Progenitor cell of endocrine pancreas (in vitro differentiated cells): ENCODE results near the gene MRGPRD. TPM values are rescaled to one million over a fixed set of nuclear protein-coding genes. Genes with fewer than 3 reads are reported as not detected.

ENCODE experiments used
- DNase-seq: peaks from one replicate; pipeline ENCODE4 v3.0.0; 2021; ENCODE audit warnings: low spot score; ENCODE audit not compliant: unreplicated experiment
- H3K27ac Mint-ChIP-seq: 2 replicates; pipeline ENCODE4 v1.8.0; 2021; ENCODE audit warnings: mild to moderate bottlenecking, moderate library complexity, mixed read lengths
- H3K27me3 Mint-ChIP-seq: 2 replicates; pipeline ENCODE4 v1.8.0; 2021; ENCODE audit warnings: mixed read lengths
- H3K36me3 Mint-ChIP-seq: 2 replicates; pipeline ENCODE4 v1.8.0; 2022; ENCODE audit warnings: mixed read lengths; ENCODE audit not compliant: insufficient read depth
- H3K4me1 Mint-ChIP-seq: 2 replicates; pipeline ENCODE4 v1.8.0; 2021; ENCODE audit warnings: low read depth, mixed read lengths
- H3K4me3 Mint-ChIP-seq: 2 replicates; pipeline ENCODE4 v1.8.0; 2021; ENCODE audit warnings: low read depth, mild to moderate bottlenecking, moderate library complexity, mixed read lengths
- H3K9me3 Mint-ChIP-seq: 2 replicates; pipeline ENCODE4 v1.8.0; 2021; ENCODE audit warnings: low read depth, mixed read lengths
- total RNA-seq: library from RNA; stranded (reverse); gene quantifications from 2 replicates; pipeline ENCODE4 v1.2.1, GENCODE V29; 2021
- TF ChIP-seq, protein P1 (sequence below): fragments of 200-600 bp; sonication (generic); IDR thresholded peaks from one replicate; pipeline ENCODE4 v1.5.0; 2021; ENCODE audit warnings: antibody characterized with exemption, mild to moderate bottlenecking; ENCODE audit not compliant: unreplicated experiment

Gene MRGPRD
- total RNA-seq, 1 donor from 2014 or later = not detected

DNA sequence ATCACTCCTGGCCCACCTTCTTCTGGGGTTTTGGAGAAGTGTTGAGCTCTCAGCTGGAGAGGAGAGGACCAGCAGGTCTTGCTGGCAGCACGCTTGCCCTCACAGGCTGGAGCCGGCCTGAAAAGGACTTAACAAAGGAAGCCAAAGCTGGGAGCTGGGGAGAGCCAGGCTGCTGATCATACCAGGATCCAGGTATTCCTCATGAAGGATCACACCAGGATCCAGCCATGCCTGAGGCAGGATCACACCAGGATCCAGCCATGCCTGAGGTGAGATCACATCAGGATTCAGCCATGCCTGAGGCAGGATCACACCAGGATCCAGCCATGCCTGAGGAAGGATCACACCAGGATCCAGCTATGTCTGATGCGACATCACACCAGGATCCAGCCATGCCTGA is 17.0 kb downstream of the MRGPRD start:
- Mint-ChIP-seq H3K9me3 (no peaks in the 10 kb centered on the region), H3K4me3 (no peak overlapping the region), H3K4me1 (no peaks in the 10 kb centered on the region), H3K36me3 (no peaks in the 10 kb centered on the region), H3K27ac (no peak overlapping the region), H3K27me3 (peaks cover 7% of the 10 kb centered on the region)
- TF ChIP-seq, protein P1, sequence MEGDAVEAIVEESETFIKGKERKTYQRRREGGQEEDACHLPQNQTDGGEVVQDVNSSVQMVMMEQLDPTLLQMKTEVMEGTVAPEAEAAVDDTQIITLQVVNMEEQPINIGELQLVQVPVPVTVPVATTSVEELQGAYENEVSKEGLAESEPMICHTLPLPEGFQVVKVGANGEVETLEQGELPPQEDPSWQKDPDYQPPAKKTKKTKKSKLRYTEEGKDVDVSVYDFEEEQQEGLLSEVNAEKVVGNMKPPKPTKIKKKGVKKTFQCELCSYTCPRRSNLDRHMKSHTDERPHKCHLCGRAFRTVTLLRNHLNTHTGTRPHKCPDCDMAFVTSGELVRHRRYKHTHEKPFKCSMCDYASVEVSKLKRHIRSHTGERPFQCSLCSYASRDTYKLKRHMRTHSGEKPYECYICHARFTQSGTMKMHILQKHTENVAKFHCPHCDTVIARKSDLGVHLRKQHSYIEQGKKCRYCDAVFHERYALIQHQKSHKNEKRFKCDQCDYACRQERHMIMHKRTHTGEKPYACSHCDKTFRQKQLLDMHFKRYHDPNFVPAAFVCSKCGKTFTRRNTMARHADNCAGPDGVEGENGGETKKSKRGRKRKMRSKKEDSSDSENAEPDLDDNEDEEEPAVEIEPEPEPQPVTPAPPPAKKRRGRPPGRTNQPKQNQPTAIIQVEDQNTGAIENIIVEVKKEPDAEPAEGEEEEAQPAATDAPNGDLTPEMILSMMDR = no peak
- DNase-seq = no peak

DNA sequence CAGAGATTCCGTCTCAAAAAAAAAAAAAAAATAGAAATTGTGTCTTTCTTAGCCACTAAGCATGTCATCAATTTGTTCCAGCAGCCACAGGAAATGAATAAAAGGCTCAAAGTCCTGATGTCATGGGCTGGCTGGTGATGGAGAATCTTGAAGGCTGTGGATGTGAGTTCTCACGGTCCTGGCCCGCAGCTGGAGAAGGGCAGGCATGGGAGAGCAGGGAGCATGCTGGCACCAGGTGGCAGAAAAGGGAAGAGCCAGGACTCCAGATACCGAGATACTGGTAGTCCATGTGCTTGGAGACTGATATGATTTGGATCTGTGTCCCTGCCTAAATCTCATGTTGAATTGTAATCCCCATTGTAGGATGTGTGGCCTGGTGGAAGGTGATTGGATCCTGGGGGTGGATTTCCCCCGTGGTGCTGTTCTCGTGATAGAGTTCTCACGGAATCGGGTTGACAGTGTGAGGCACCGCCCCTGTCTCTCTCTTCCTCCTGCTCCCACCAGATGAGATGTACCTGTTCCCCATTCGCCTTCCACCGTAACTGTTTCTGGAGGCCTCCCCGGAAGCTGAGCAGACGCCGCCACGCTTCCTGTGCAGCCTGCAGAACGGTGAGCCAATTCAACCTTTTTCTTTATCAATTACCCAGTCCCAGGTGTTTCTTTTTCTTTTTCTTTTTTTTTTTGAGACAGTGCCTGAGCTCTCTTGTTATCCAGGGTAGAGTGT is 18.1 kb downstream of the MRGPRD start:
- H3K27ac Mint-ChIP-seq = no peak overlapping the region
- no peak for DNase-seq
- no peaks in the 10 kb centered on the region for H3K4me1 Mint-ChIP-seq
- peaks cover 3% of the 10 kb centered on the region for H3K27me3 Mint-ChIP-seq
- H3K9me3 Mint-ChIP-seq = no peaks in the 10 kb centered on the region
- H3K4me3 Mint-ChIP-seq = no peak overlapping the region
- no peaks in the 10 kb centered on the region for H3K36me3 Mint-ChIP-seq
- TF ChIP-seq, protein P1 = no peak

DNA sequence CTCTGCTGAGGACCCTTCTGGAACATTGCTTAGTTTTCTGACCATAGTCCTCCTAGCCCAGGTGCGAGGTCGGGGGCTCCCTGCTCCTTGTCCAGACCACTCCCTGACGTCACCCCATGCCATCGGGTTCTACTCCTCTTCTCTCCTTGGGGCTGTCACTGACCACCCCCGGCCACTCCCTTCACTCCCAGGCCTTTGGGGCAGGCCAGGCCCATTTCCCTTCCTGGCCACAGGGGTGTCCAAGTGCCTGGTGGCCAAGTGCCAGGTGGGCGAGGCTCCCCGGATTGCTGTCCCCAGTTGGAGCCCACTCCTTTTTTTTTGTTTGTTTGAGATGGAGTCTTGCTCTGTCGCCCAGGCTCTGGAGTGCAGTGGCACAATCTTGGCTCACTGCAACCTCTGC is 19.5 kb downstream of the MRGPRD start:
- no peak overlapping the region for H3K4me3 Mint-ChIP-seq
- peaks cover 5% of the 10 kb centered on the region for H3K27me3 Mint-ChIP-seq
- no peak overlapping the region for H3K27ac Mint-ChIP-seq
- no peaks in the 10 kb centered on the region for H3K4me1 Mint-ChIP-seq
- TF ChIP-seq, protein P1 = no peak
- no peaks in the 10 kb centered on the region for H3K36me3 Mint-ChIP-seq
- H3K9me3 Mint-ChIP-seq = no peaks in the 10 kb centered on the region
- DNase-seq = no peak

DNA sequence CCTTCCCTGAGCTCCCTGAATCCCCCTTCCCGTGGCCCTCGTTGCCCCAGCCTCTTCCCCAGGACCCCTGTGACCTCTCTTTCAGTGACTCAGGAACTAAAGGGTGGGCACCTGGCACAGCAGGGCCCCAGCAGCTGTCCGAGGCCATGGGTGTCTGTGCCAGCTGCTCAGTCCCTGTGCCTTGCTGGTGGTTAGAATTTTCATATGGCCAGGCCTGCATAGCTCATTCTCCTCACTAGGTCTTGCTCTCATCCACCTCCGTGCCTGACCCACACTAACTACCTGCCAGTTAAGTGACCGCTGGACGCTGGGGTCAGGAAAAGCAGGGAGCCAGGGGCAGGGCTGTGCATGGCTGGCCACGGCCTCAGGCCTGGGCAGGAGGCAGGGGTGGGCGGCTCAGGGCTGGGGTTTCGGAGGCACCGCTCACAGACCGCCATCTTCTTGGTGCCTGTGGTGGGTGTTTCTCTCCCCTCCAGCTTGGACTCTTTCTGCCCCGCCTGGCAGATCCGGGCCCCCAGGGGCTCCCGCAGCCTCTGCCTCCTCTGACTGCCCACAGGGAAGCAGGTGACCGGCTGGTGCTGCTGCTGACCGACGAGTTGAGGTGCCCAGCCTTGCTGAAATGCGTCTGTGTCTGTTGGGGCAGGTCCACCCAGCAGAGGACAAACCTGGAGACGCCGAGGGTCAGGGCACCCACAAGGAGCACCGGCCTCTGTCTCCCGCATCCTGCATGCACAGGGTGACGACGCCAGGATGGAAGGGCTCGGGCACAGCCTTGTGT is 20.3 kb downstream of the MRGPRD start:
- no peak overlapping the region for H3K4me3 Mint-ChIP-seq

More for the DNA sequence above, 20.3 kb downstream of the MRGPRD start:
- Mint-ChIP-seq H3K4me1 (no peaks in the 10 kb centered on the region), H3K27ac (no peak overlapping the region), H3K27me3 (peaks cover 2% of the 10 kb centered on the region), H3K9me3 (no peaks in the 10 kb centered on the region), H3K36me3 (no peaks in the 10 kb centered on the region)
- no peak for DNase-seq
- TF ChIP-seq, protein P1 = no peak
